OCI-LY3 (cell line): ENCODE results near the gene C20orf96.

Experiments
- EZH2phosphoT487 ChIP-seq: fragments of 200-600 bp; shearing (Covaris generic); IDR thresholded peaks from 2 replicates; pipeline ENCODE4 v1.6.1; 2018; ENCODE audit warnings: antibody characterized with exemption, mixed run types, low read depth
- TF ChIP-seq, protein P1 (sequence below): fragments of 200-600, 300-600 bp; sonication (generic); IDR thresholded peaks from 2 replicates; pipeline ENCODE4 v1.5.1; 2014; ENCODE audit warnings: antibody characterized with exemption, low read length, low read depth

DNA sequence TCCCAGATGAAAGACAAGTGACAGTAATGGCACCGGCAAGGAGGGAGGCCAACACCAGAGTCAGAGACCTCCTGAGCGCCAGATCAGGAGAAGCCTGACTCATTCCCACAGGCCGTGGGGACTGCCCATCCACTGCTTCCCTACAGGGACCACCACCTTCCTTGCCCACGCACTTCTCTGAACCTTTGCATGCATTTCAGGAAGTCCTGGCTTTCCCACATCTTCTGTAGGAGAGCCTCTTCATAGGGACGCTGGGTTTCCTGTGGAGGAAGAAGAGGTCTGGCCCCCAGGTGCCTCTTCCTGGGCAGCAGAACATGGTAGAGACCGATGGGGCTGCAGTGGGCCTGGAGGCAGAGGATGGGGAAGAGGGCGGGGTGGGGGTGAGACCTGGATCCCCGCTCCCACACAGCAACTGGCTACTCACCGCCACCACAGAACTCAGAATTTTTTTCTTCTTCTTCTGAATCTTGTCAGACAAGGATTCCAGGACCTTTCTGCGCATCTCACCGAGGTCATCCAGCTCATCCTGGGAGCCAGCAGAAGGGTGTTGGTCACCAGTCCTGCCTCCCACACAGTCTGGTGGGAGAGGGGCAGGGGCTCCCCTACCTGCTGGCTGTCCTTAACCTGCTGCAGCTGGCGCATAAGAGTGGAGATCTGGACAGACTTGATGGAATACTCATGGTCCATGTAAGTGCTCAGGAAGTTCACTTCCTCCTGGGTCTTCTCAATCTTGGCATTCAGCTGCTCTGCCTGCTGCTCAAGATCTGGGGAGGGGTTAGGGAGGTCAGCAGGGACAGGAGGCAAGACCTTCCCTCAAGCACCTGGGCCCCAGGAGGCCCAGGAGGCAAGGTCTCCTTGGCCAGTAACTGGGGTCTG is 13.7 kb downstream of the C20orf96 start:
- TF ChIP-seq EZH2phosphoT487: no peak
- TF ChIP-seq, protein P1, sequence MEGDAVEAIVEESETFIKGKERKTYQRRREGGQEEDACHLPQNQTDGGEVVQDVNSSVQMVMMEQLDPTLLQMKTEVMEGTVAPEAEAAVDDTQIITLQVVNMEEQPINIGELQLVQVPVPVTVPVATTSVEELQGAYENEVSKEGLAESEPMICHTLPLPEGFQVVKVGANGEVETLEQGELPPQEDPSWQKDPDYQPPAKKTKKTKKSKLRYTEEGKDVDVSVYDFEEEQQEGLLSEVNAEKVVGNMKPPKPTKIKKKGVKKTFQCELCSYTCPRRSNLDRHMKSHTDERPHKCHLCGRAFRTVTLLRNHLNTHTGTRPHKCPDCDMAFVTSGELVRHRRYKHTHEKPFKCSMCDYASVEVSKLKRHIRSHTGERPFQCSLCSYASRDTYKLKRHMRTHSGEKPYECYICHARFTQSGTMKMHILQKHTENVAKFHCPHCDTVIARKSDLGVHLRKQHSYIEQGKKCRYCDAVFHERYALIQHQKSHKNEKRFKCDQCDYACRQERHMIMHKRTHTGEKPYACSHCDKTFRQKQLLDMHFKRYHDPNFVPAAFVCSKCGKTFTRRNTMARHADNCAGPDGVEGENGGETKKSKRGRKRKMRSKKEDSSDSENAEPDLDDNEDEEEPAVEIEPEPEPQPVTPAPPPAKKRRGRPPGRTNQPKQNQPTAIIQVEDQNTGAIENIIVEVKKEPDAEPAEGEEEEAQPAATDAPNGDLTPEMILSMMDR: no peak
